Activated CD8-positive, alpha-beta memory T cell treated with anti-CD3 and anti-CD28 coated beads, Interleukin-2, amount 10 ng/mL, durations not matched to agents 7 days and 5 days (primary cell): ENCODE measurements around the gene S100A1. TPM values are rescaled to one million over a fixed set of nuclear protein-coding genes. Genes with fewer than 3 reads are reported as not detected.

ENCODE experiments used
- ATAC-seq: fragments of 150-1000 bp; cut with Tn5 transposase; one replicate; pipeline ENCODE4 v1.10.0; 2021; ENCODE audit warnings: moderate library complexity
- CTCF ChIA-PET: fragments of 350-600 bp; sonication (Branson Sonifier 250); formaldehyde crosslinking; loops from one replicate; lab custom pipeline; 2021; ENCODE audit warnings: antibody characterized with exemption; lab: Charles Lee
- DNase-seq: peaks from one replicate; pipeline ENCODE4 v3.0.0-alpha.2; 2020
- H3K27ac Mint-ChIP-seq: one replicate; pipeline ENCODE4 v1.8.0; 2021; ENCODE audit warnings: mild to moderate bottlenecking, mixed read lengths
- H3K27me3 Mint-ChIP-seq: one replicate; pipeline ENCODE4 v1.8.0; 2021; ENCODE audit warnings: mixed read lengths
- H3K36me3 Mint-ChIP-seq: one replicate; pipeline ENCODE4 v1.8.0; 2021; ENCODE audit warnings: mild to moderate bottlenecking, mixed read lengths
- H3K4me1 Mint-ChIP-seq: one replicate; pipeline ENCODE4 v1.8.0; 2021; ENCODE audit warnings: mixed read lengths
- H3K4me3 Mint-ChIP-seq: one replicate; pipeline ENCODE4 v1.8.0; 2021; ENCODE audit warnings: mild to moderate bottlenecking, moderate library complexity, mixed read lengths
- H3K9me3 Mint-ChIP-seq: one replicate; pipeline ENCODE4 v1.8.0; 2022; ENCODE audit warnings: low read depth, mixed read lengths
- total RNA-seq, 2 experiments: library from RNA; stranded (reverse); gene quantifications; one replicate each; pipeline ENCODE4 v1.2.3, GENCODE V29; 2021

Gene S100A1
- total RNA-seq, 2 experiments from 2014 or later: not detected

DNA sequence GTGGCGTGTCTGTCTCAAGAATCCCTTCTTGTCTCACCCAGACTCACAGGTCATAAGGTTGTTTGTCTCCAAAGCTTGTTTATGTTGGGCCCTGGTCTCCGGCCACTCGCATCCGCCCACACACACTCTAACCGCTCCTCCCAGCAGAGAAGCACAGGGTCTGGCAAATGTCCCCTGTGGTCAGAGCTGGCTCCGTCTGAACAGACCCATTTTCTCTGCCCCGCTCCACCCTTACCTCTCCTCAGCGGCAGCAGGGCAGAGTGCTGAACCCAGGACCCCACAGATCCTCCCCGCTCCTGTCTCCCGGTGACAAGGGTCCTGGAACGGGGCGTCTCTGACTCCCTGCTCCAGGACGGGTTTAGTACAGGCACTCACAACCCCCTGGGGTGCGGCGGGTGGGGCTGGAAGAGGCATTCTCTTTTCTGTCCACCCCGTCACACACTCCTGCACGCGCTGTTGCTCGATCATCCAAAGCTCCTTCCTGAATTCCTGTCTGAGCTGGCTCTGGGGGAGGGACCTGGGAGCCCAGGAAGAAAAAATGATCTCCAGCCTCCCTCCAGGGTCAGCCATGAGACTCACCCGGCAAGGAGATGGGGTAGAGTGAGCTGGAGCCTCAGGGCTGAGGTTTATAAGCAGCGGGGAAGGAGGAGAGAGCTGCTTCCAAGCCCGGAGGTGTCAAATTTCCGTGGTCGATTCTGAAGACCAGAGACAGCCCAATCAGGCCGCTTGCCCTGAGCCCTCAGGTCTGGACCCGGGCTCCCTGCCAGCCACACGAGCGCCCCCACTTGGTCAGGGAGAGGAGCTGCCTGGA, 1.1 kb upstream of the S100A1 start, which contains the start of gene S100A13:
Gene S100A13 (minus strand): TSS at position 602 of the 811 bp plus-strand sequence. CDS start 1,033 bp downstream, outside the sequence.
- H3K27ac Mint-ChIP-seq: no peak within 1 kb of the TSS

GRCh38 chr1:153628638-153629342, 556 bp downstream of the S100A1 start:
- H3K4me1 Mint-ChIP-seq: peaks cover 20% of the 10 kb centered on the region
- H3K9me3 Mint-ChIP-seq: no peaks in the 10 kb centered on the region
- CTCF ChIA-PET: interaction anchor here (1.0 to 3.5 kb wide), 3 partner anchors 21 to 118 kb away, joined by 3 to 12 read pairs (median 5); no protein-coding TSS in a partner anchor
- H3K27me3 Mint-ChIP-seq: no peaks in the 10 kb centered on the region
- ATAC-seq (no peak), DNase-seq (no peak)
- no peak overlapping the region for H3K4me3 Mint-ChIP-seq
- no peak overlapping the region for H3K27ac Mint-ChIP-seq
- H3K36me3 Mint-ChIP-seq: peaks cover 7% of the 10 kb centered on the region

More for the DNA sequence above, 1.1 kb upstream of the S100A1 start, which contains the start of gene S100A13:
- Mint-ChIP-seq H3K27me3 (no peaks in the 10 kb centered on the region), H3K9me3 (no peaks in the 10 kb centered on the region), H3K4me3 (no peak within 1 kb of the TSS), H3K36me3 (peaks cover 2% of the 10 kb centered on the region), H3K4me1 (peaks cover 7% of the 10 kb centered on the region)
- DNase-seq: no peak
- ATAC-seq: no peak
- CTCF ChIA-PET: interaction anchor here (0.6 to 3.5 kb wide), 6 partner anchors 11 to 133 kb away, joined by 3 to 12 read pairs (median 4); no protein-coding TSS in a partner anchor

- Mint-ChIP-seq H3K4me1 (peaks cover 21% of the 10 kb centered on the region), H3K27ac (no peak overlapping the region)
- CTCF ChIA-PET: interaction anchor here (1.3 to 3.5 kb wide), 4 partner anchors 57 to 119 kb away, joined by 5 to 12 read pairs (median 7); no protein-coding TSS in a partner anchor
Observed at GRCh38 chr1:153629343-153629665, 1.1 kb downstream of the S100A1 start.

DNA sequence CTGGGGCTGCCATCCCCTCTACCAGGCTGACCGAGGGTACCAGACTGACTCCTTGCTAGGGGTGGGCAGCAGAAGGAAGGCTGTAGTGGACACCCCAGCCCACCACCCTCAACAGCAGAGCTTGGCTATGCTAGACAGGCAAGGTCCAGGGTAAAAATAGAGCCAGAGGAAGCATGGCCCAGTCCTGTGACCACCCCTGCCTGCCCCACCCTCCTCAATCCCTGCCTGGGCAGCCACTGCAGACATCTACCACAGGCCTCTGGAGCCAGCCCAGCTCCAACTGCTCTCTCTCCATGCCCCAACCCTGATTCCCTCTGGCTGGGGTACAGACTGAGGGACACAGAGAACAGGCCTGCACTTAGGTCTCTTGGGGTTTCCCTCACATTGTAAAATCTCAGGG, 1.7 kb downstream of the S100A1 start:
- CTCF ChIA-PET: interaction anchor here (1.4 to 2.3 kb wide), 2 partner anchors 61 to 119 kb away, joined by 7 read pairs; no protein-coding TSS in a partner anchor
- Mint-ChIP-seq H3K36me3 (peaks cover 13% of the 10 kb centered on the region), H3K9me3 (no peaks in the 10 kb centered on the region), H3K27ac (no peak overlapping the region), H3K4me1 (peaks cover 23% of the 10 kb centered on the region), H3K4me3 (no peak overlapping the region), H3K27me3 (no peaks in the 10 kb centered on the region)
- no peak for DNase-seq
- no peak for ATAC-seq

More at GRCh38 chr1:153629343-153629665, 1.1 kb downstream of the S100A1 start:
- no peaks in the 10 kb centered on the region for H3K9me3 Mint-ChIP-seq
- H3K27me3 Mint-ChIP-seq: no peaks in the 10 kb centered on the region
- DNase-seq: no peak
- ATAC-seq: no peak
- H3K36me3 Mint-ChIP-seq: peaks cover 10% of the 10 kb centered on the region
- H3K4me3 Mint-ChIP-seq: no peak overlapping the region

- no peaks in the 10 kb centered on the region for H3K9me3 Mint-ChIP-seq
- no peak overlapping the region for H3K27ac Mint-ChIP-seq
- H3K4me1 Mint-ChIP-seq: peaks cover 25% of the 10 kb centered on the region
- no peak for DNase-seq
- H3K36me3 Mint-ChIP-seq: peaks cover 14% of the 10 kb centered on the region
- no peaks in the 10 kb centered on the region for H3K27me3 Mint-ChIP-seq
- H3K4me3 Mint-ChIP-seq: no peak overlapping the region
- CTCF ChIA-PET: interaction anchor here (1.4 to 2.3 kb wide), 2 partner anchors 62 to 120 kb away, joined by 7 read pairs; no protein-coding TSS in a partner anchor
- no peak for ATAC-seq
Observed at GRCh38 chr1:153630384-153630783, 2.1 kb downstream of the S100A1 start.

DNA sequence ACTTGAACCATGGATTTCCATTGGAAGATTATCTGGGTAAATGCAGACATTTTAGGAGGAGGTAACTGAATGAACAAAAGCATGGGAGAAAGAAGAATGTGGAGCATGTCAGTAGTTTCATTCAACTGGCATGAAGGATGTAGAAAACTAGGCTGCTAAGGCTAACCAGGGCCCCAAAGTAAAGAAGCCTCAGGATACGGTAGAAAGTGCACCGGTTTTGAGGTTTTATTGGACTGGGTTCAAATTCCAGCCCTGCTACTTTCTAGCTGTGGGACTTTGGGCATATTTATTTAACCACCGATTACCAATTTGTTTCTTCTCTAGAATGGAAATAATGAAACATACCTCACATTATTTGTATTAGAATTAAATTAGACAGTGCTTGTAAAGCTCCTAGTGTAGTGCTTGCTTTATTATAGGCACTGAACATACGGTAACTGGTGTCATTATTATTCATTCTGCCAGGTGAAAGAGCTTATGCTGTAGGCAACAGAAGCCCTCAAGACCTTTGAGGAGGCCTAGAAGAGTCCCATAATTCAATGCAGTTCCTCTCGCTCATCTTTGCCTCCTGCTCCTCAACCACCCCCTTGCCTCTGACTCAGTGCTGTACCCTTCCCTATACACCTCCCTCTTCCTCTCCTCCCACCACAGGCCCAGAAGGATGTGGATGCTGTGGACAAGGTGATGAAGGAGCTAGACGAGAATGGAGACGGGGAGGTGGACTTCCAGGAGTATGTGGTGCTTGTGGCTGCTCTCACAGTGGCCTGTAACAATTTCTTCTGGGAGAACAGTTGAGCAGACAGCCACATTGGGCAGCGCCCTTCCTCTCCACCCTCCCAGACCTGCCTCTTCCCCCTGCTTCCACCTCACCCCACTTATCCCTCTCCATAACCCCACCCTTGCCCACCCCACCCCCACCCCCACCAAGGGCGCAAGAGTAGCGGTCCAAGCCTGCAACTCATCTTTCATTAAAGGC, 3.1 kb downstream of the S100A1 start:
- no peak for DNase-seq
- H3K36me3 Mint-ChIP-seq: peaks cover 19% of the 10 kb centered on the region
- ATAC-seq: no peak
- H3K9me3 Mint-ChIP-seq: no peaks in the 10 kb centered on the region
- no peaks in the 10 kb centered on the region for H3K27me3 Mint-ChIP-seq
- CTCF ChIA-PET: interaction anchor here (1.1 to 2.3 kb wide), 2 partner anchors 20 to 63 kb away, joined by 3 to 7 read pairs; no protein-coding TSS in a partner anchor
- H3K4me1 Mint-ChIP-seq: peaks cover 31% of the 10 kb centered on the region
- H3K27ac Mint-ChIP-seq: no peak overlapping the region
- no peak overlapping the region for H3K4me3 Mint-ChIP-seq

DNA sequence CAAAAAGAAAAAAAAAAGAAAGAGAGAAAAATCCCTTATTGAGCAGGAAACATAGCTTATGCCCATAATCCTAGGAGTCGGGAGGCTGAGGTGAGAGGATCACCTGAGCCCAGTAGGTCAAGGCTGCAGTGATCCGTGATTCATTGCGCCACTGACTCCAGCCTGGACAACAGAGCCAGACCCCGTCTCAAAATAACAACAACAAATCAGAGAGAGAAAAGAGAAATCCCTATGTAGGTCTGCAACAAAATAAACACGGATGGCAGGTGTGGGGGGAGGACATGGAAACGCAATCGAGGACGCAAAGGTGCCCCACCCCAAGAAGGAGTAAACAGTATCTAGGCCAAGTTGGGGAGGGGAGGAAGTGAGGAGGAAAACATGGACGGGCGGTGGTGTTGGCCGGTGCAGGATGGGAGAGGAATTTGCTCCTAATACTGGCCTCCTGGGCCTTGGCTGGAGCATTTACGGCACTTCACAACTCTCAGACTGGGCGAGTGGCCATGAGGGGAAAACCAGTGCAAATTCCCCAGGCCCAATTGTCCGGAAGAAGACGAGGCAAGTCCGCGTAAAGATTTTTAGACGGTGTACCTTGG, 5.0 kb downstream of the S100A1 start:
- Mint-ChIP-seq H3K36me3 (peaks cover 32% of the 10 kb centered on the region), H3K27me3 (no peaks in the 10 kb centered on the region), H3K27ac (peak overlapping the region; percentile 100), H3K4me3 (peak overlapping the region; percentile 99), H3K4me1 (peaks cover 42% of the 10 kb centered on the region), H3K9me3 (no peaks in the 10 kb centered on the region)
- DNase-seq (no peak), ATAC-seq (no peak)
- CTCF ChIA-PET: interaction anchor here (1.1 to 3.6 kb wide), 12 partner anchors 9 to 123 kb away, joined by 3 to 26 read pairs (median 6); partner anchors contain the start of genes S100A4 and S100A6

- peak within 1 kb of the TSS; percentile 99 for H3K4me3 Mint-ChIP-seq
- peaks cover 38% of the 10 kb centered on the region for H3K36me3 Mint-ChIP-seq
- H3K9me3 Mint-ChIP-seq: no peaks in the 10 kb centered on the region
- CTCF ChIA-PET: interaction anchor here (1.1 to 3.6 kb wide), 18 partner anchors 9 to 353 kb away, joined by 3 to 26 read pairs (median 6); partner anchors contain the start of genes S100A4, S100A5 and S100A6
- peak; percentile 99 for DNase-seq
- peak within 1 kb of the TSS; percentile 100 for H3K27ac Mint-ChIP-seq
- ATAC-seq: peak; percentile 92
- H3K27me3 Mint-ChIP-seq: no peaks in the 10 kb centered on the region
- H3K4me1 Mint-ChIP-seq: peaks cover 42% of the 10 kb centered on the region
Observed at GRCh38 chr1:153633754-153634665, 5.8 kb downstream of the S100A1 start, which contains the start of gene CHTOP. CHTOP (plus strand) TSS chr1:153634066; CDS start chr1:153636589, 2,523 bp downstream.

DNA sequence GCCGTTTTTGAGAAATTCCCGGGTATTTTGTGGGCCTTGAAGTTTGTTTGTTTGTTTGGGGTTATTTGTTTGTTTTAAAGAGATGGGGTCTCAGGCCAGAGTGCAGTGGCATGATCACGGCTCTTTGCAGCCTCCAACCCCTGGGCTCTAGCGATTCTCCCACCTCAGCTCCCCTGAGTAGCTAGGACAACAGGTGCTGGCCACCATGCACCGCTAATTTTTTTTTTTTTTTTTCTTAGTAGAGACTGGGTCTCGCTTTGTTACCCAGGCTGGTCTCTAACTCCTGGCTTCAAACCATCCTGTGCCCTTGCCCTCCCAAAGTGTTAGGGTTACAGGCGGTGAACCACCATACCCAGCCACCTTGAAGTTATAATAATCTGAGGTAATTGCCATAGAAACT, 7.6 kb downstream of the S100A1 start:
- no peak for DNase-seq
- Mint-ChIP-seq H3K36me3 (peaks cover 45% of the 10 kb centered on the region), H3K27ac (peak overlapping the region; percentile 100), H3K9me3 (no peaks in the 10 kb centered on the region), H3K4me1 (peaks cover 41% of the 10 kb centered on the region), H3K27me3 (no peaks in the 10 kb centered on the region), H3K4me3 (peak overlapping the region; percentile 99)
- CTCF ChIA-PET: interaction anchor here (1.5 to 3.6 kb wide), 7 partner anchors 8 to 351 kb away, joined by 4 to 26 read pairs (median 13); no protein-coding TSS in a partner anchor
- ATAC-seq: no peak

DNA sequence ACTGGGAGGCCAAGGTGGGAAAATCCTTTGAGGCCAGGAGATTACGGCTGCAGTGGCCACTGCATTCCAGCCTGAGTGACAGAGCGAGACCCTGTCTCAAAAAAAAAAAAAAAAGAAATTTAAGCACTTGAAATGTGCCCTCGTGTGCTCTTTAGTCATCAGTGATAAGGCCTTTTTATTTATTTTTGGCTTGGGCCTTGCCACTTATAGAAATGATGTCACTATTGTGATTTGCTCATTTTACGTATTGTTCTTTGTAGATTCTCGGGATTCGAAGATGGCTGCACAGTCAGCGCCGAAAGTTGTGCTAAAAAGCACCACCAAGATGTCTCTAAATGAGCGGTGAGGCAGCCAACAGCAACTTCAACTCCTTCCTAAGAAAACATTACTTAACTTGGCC, 8.1 kb downstream of the S100A1 start:
- Mint-ChIP-seq H3K9me3 (no peaks in the 10 kb centered on the region), H3K36me3 (peaks cover 49% of the 10 kb centered on the region), H3K4me1 (peaks cover 42% of the 10 kb centered on the region), H3K4me3 (no peak overlapping the region), H3K27me3 (no peaks in the 10 kb centered on the region), H3K27ac (peak overlapping the region; percentile 100)
- CTCF ChIA-PET: interaction anchor here (1.6 kb wide), 1 partner anchor 10 kb away, joined by 5 read pairs; no protein-coding TSS in a partner anchor
- ATAC-seq: no peak
- DNase-seq: no peak

- H3K4me3 Mint-ChIP-seq: no peak overlapping the region
- no peaks in the 10 kb centered on the region for H3K9me3 Mint-ChIP-seq
- H3K27me3 Mint-ChIP-seq: no peaks in the 10 kb centered on the region
- no peak overlapping the region for H3K27ac Mint-ChIP-seq
- H3K4me1 Mint-ChIP-seq: peaks cover 34% of the 10 kb centered on the region
- ATAC-seq (no peak), DNase-seq (no peak)
- peaks cover 58% of the 10 kb centered on the region for H3K36me3 Mint-ChIP-seq
- CTCF ChIA-PET: interaction anchor here (1.2 to 1.4 kb wide), 3 partner anchors 11 to 128 kb away, joined by 3 to 5 read pairs (median 4); partner anchors contain the start of gene S100A13
Observed at GRCh38 chr1:153638261-153638660, 10.0 kb downstream of the S100A1 start.
